Endothelial cell (in vitro differentiated cells): ENCODE data around the gene ALPG. TPM values are rescaled to one million over a fixed set of nuclear protein-coding genes. Genes with fewer than 3 reads are reported as not detected.
"Not testable (repeated sequence)": the region's sequence is repeated elsewhere in the genome, so short reads cannot be mapped to it uniquely, and the experiment has no call there.

Source experiments
- DNase-seq: peaks from one replicate; pipeline ENCODE4 v3.0.0; 2021; ENCODE audit warnings: low spot score
- H3K27ac Mint-ChIP-seq: one replicate; pipeline ENCODE4 v1.8.0; 2021; ENCODE audit warnings: mixed read lengths, inconsistent platforms; ENCODE audit not compliant: unreplicated experiment
- H3K27me3 Mint-ChIP-seq: one replicate; pipeline ENCODE4 v1.8.0; 2021; ENCODE audit warnings: mild to moderate bottlenecking, moderate library complexity, mixed read lengths, inconsistent platforms; ENCODE audit not compliant: unreplicated experiment
- H3K36me3 Mint-ChIP-seq: one replicate; pipeline ENCODE4 v1.8.0; 2021; ENCODE audit warnings: mild to moderate bottlenecking, low read depth, mixed read lengths, inconsistent platforms; ENCODE audit not compliant: unreplicated experiment
- H3K4me1 Mint-ChIP-seq: one replicate; pipeline ENCODE4 v1.8.0; 2021; ENCODE audit warnings: mild to moderate bottlenecking, mixed read lengths, inconsistent platforms; ENCODE audit not compliant: unreplicated experiment
- H3K4me3 Mint-ChIP-seq: one replicate; pipeline ENCODE4 v1.8.0; 2021; ENCODE audit warnings: mild to moderate bottlenecking, mixed read lengths, inconsistent platforms; ENCODE audit not compliant: unreplicated experiment
- H3K9me3 Mint-ChIP-seq: one replicate; pipeline ENCODE4 v1.8.0; 2021; ENCODE audit warnings: mixed read lengths, inconsistent platforms; ENCODE audit not compliant: unreplicated experiment
- long read RNA-seq: library from polyadenylated mRNA; unstranded; transcript quantifications from one replicate; pipeline ENCODE4 v2.0.0, GENCODE V29; 2020; ENCODE audit not compliant: unreplicated experiment
- total RNA-seq: library from RNA; stranded (reverse); fragmentation: NEBNext Ultra II Directional; extraction: Animal tissue kit (Norgen Biotek cat#: 25700); gene quantifications from one replicate; pipeline ENCODE4 v1.2.1, GENCODE V29; 2021; ENCODE audit not compliant: unreplicated experiment
- TF ChIP-seq, protein P1 (sequence below): fragments of 200-600 bp; sonication (generic); IDR thresholded peaks from one replicate; pipeline ENCODE4 v1.5.0; 2021; ENCODE audit warnings: antibody characterized with exemption; ENCODE audit not compliant: unreplicated experiment

The ALPG gene
- total RNA-seq, result not detected
- long read RNA-seq, result 0 reads

DNA sequence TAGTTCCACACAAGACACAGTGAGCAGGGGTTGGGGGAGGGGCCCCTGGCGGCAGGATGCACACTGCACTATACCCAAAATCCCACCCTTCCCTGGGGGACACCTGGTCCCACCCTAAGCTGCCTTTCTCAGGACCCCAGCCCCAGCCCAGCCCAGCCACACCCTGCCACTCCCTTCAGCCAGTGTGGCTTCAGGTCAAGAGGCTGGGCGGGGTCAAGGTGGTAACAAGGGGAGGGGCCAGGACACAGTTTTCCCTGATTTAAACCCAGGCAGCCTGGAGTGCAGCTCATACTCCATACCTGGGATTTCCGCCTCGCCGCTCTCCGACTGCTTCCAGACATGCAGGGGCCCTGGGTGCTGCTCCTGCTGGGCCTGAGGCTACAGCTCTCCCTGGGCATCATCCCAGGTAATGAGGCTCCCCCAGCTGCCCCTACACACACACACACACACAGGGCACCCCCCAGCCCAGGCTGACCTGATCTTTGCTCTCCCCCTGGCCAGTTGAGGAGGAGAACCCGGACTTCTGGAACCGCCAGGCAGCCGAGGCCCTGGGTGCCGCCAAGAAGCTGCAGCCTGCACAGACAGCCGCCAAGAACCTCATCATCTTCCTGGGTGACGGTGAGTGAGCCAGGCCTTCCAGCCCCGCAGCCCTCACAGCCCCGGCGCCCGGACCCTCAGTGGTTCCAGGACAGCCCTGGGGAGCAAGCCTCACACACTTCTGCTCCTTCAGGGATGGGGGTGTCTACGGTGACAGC lies at the start of gene ALPG:
Gene ALPG, plus strand, starts transcription at position 289 of the 755 bp plus-strand sequence. Its CDS starts 51 bp downstream, at position 340.
- Mint-ChIP-seq H3K9me3 (no peaks in the 10 kb centered on the region), H3K36me3 (no peaks in the 10 kb centered on the region), H3K4me1 (peaks cover 19% of the 10 kb centered on the region), H3K27me3 (no peaks in the 10 kb centered on the region), H3K27ac (no peak within 1 kb of the TSS), H3K4me3 (no peak within 1 kb of the TSS)
- TF ChIP-seq, protein P1, sequence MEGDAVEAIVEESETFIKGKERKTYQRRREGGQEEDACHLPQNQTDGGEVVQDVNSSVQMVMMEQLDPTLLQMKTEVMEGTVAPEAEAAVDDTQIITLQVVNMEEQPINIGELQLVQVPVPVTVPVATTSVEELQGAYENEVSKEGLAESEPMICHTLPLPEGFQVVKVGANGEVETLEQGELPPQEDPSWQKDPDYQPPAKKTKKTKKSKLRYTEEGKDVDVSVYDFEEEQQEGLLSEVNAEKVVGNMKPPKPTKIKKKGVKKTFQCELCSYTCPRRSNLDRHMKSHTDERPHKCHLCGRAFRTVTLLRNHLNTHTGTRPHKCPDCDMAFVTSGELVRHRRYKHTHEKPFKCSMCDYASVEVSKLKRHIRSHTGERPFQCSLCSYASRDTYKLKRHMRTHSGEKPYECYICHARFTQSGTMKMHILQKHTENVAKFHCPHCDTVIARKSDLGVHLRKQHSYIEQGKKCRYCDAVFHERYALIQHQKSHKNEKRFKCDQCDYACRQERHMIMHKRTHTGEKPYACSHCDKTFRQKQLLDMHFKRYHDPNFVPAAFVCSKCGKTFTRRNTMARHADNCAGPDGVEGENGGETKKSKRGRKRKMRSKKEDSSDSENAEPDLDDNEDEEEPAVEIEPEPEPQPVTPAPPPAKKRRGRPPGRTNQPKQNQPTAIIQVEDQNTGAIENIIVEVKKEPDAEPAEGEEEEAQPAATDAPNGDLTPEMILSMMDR, result no peak
- no peak for DNase-seq

DNA sequence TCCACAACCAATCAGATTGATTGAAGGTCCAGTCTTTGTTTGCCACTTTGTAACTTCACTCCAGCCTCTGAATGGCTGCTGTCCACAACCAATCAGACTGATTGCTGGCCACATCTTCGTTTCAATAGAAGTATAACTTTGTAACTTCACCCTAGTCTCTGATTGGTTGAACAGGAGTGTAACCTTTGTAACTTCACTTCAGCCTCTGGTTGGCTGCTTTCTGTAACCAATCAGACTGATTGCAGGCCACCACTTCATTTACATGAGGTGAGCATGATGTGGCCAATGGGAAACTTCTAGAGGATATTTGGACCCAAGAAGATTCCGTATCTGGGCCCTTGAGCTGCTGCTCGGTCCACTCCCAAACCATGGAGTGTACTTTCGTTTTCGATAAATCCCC lies 45.0 kb upstream of the ALPG start:
- no peaks in the 10 kb centered on the region for H3K9me3 Mint-ChIP-seq
- H3K27me3 Mint-ChIP-seq, result peaks cover 8% of the 10 kb centered on the region
- no peak for DNase-seq
- TF ChIP-seq, protein P1, result no peak
- H3K36me3 Mint-ChIP-seq, result no peaks in the 10 kb centered on the region
- peaks cover 2% of the 10 kb centered on the region for H3K4me1 Mint-ChIP-seq
- no peak overlapping the region for H3K4me3 Mint-ChIP-seq
- no peak overlapping the region for H3K27ac Mint-ChIP-seq

DNA sequence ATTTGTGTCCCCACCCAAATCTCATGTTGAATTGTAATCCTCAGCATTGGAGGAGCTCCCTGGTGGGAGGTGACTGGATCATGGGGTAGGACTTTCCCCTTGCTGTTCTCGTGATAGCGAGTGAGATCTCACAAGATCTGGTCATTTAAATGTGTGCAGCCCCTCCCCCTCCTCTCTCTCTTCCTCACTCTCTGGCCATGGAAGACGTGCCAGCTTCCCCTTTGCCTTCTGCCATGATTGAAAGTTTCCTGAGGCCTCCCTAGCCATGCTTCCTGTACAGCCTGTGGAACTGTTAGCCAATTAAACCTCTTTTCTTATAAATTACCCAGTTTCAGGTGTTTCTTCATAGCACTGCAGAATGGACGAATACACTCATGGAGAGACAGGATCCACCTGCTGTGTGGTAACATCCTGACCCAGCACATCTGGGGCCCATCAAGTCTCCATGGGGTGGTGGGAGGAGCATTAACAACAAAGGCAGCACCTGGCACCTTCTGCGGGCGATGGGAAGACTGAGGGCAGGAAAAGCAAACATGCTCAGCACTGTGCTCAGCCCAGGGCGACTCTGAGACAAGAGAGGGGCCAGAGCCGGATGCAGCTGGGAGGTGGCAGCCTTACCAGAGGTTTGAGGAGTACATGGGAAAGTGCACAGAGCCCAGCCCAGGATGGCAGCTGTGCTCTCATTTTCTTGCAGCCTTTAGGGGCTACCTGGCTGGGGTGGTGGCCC lies 44.3 kb upstream of the ALPG start:
- Mint-ChIP-seq H3K4me1 (peaks cover 2% of the 10 kb centered on the region), H3K9me3 (no peaks in the 10 kb centered on the region), H3K27me3 (peaks cover 9% of the 10 kb centered on the region), H3K36me3 (no peaks in the 10 kb centered on the region), H3K27ac (no peak overlapping the region), H3K4me3 (no peak overlapping the region)
- TF ChIP-seq, protein P1, result no peak
- no peak for DNase-seq

DNA sequence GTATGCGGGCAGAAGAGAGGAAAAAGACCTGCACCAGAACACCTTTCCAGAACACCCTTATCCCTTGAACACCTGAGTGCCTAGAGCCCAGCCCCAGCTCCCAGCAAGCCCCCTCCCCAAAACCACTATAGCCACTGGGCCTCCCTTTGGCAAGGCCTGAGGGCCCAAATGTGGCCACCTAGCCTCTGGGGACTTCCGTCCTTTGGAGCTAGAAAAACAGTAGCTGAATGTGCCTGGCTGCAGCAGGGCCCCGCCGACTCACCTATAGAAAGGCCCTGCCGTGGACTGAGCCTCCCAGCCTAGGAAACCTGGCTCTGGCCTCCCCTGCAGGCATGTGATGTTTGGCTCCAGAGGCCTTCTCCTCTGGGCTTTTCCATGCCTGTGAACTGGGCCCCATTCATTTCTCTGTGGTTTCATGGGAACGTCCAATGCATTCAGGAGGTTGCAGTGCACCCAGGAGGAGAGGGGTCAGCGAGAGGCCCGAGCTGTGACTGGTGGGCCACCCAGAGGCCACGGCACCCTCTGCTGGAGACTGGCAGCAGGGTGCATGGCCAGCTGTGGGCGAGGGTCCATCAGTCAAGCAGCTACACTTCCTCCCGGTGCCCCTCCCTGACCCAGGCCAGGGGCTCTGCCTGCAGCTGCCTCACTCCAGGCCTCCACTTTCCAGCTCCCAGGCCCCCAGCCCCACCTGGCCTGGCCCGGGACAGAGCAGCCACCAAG lies 43.4 kb upstream of the ALPG start:
- not testable (repeated sequence) for H3K27ac Mint-ChIP-seq

DNA sequence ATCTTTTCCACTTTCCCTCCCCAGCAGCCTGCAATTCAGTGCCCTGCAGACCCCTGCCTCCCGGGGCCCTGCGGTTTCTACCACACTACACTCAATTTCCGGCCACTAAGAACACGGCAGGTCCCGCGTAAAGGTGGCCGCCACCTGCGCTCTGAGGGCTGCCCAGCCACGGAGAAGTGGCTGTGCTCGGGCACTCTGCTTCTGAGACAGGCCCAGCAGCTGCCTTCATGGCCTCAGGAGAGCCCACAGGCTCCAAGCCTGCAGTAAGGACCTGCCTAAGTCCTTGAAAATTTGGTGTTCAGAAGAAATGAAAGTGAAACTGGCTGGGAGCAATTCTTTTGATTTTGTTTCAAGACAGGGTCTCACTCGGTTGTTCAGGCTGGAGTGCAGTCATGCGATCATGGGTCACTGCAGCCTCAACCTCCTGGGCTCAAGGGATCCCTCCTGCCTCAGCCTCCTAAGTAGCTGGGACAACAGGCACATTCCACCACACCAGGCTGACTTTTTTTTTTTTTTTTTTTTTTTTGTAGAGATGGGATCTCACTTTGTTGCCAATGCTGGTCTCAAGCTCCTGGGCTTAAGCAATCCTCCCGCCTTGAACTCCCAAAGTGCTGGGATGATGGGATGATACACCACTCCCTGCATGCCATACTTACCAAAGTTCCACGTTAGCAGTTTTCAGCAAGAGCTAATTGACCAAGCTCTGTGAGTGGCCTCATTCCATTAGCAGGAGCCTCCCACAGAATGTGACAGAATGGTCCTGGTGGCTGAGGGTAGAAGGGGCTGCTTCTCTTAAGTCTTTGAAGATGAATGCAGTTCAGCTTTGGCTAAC lies 42.6 kb upstream of the ALPG start:
- DNase-seq, result no peak
- Mint-ChIP-seq H3K9me3 (no peaks in the 10 kb centered on the region), H3K36me3 (no peaks in the 10 kb centered on the region), H3K4me1 (peaks cover 2% of the 10 kb centered on the region), H3K4me3 (no peak overlapping the region), H3K27ac (no peak overlapping the region), H3K27me3 (peaks cover 13% of the 10 kb centered on the region)
- TF ChIP-seq, protein P1, result no peak

More for the DNA sequence above, 43.4 kb upstream of the ALPG start:
- H3K9me3 Mint-ChIP-seq, H3K4me1 Mint-ChIP-seq, DNase-seq, H3K36me3 Mint-ChIP-seq, H3K4me3 Mint-ChIP-seq: not testable (repeated sequence)
- peaks cover 12% of the 10 kb centered on the region for H3K27me3 Mint-ChIP-seq

DNA sequence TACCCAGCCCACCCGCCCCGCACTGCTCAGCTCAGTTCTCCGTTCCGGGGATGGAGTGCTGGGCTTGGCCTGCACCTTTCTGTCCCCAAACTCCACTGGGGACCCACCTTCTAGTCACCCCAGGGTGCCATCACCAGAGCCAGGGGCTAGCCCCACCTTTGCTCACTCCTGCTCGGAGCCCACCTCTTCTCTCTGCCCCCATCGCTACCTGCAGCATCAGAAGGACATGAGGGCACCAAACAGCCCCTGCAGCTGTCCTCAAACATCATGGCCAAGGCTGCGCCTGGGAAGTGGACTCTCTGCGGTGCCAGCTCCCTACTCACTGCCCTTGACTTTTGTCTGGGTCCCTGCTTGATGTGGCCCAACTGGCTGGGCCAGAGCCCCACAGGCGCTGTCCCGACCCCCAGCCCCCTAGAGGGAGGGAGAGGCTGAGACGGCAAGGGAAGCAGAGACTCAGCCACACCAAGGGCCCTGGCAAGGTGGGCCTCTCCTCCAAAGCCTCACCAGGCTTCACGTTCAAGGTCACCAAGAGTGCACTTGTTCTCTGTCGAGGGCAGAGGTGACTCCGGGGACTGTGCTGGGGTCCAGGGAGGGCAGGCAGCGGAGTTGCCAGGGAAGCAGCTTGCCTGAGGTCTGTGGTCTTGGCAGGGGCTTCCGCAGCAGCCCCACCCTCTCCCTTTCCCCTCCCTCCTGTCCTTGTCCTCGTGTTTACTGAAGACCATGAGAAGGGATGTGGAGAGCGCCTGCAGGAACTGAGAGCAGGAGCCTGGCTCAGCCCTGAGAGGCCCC lies 41.6 kb upstream of the ALPG start:
- H3K27ac Mint-ChIP-seq, DNase-seq, H3K36me3 Mint-ChIP-seq, H3K4me3 Mint-ChIP-seq, H3K4me1 Mint-ChIP-seq, H3K9me3 Mint-ChIP-seq: not testable (repeated sequence)
- H3K27me3 Mint-ChIP-seq, result peaks cover 13% of the 10 kb centered on the region
